K562 (cell line): ENCODE data around the gene CRYZL1. TPM values are rescaled to one million over a fixed set of nuclear protein-coding genes. Genes with fewer than 3 reads are reported as not detected.

ENCODE experiments used
- ARNT ChIP-seq, 2 experiments: fragments of 450-650 bp; IDR thresholded peaks; 2 replicates each; pipeline ENCODE4 v1.6.1; 2016; ENCODE audit warnings: mild to moderate bottlenecking in 1 of 2
- CXXC5 ChIP-seq: fragments of 250-450 bp; sonication (Bioruptor Pico); IDR thresholded peaks from 2 replicates; pipeline ENCODE4 v1.8.0; 2022; ENCODE audit warnings: inconsistent platforms, mild to moderate bottlenecking, moderate library complexity
- EGR1 ChIP-seq: fragments of 450-650 bp; conservative IDR thresholded peaks from 2 replicates; pipeline ENCODE4 v1.6.1; 2017; ENCODE audit warnings: mild to moderate bottlenecking
- ELF2 ChIP-seq: fragments of 250-450 bp; sonication (Bioruptor Pico); IDR thresholded peaks from 2 replicates; pipeline ENCODE4 v1.5.0; 2021; ENCODE audit warnings: mild to moderate bottlenecking
- FOXK2 ChIP-seq, 2 experiments: fragments of 450-650 bp; IDR thresholded peaks in 1 of 2; conservative IDR thresholded peaks in 1 of 2; 2 replicates each; pipeline ENCODE4 v1.6.1; 2016; ENCODE audit warnings: low read depth in 2 of 2, mild to moderate bottlenecking in 1 of 2
- HDAC2 ChIP-seq: fragments of 450-650 bp; IDR thresholded peaks from 2 replicates; pipeline ENCODE4 v1.6.1; 2016; ENCODE audit warnings: mild to moderate bottlenecking
- HMGN3 ChIP-seq: IDR thresholded peaks from 2 replicates; pipeline ENCODE4 v1.6.1; 2011; ENCODE audit warnings: borderline replicate concordance, low read depth, mild to moderate bottlenecking, mixed read lengths, low read length; ENCODE audit not compliant: insufficient read length; ENCODE audit errors: extremely low read depth
- HNRNPH1 ChIP-seq: fragments of 200-400 bp; formaldehyde crosslinking; optimal IDR thresholded peaks from 2 replicates; pipeline ENCODE3; 2017; ENCODE audit warnings: low read depth, mild to moderate bottlenecking, low read length, moderate library complexity
- KDM1A ChIP-seq, 2 experiments: fragments of 450-650 bp; IDR thresholded peaks; 2 replicates each; pipeline ENCODE4 v1.6.1; 2016; ENCODE audit warnings: mild to moderate bottlenecking in 2 of 2
- NRF1 ChIP-seq, 2 experiments: fragments of 450-650 bp; IDR thresholded peaks in 1 of 2; conservative IDR thresholded peaks in 1 of 2; 2 replicates each; pipeline ENCODE4 v1.6.1; 2014; ENCODE audit warnings: mild to moderate bottlenecking in 2 of 2
- PHB2 ChIP-seq: fragments of 450-650 bp; IDR thresholded peaks from 2 replicates; pipeline ENCODE4 v1.6.1; 2017; ENCODE audit warnings: low read depth
- ZFPM2 ChIP-seq: fragments of 250-450 bp; sonication (Bioruptor Pico); IDR thresholded peaks from 2 replicates; pipeline ENCODE4 v1.5.1; 2022; ENCODE audit warnings: mild to moderate bottlenecking
- polyA plus RNA-seq, 8 experiments: library from polyadenylated mRNA; depleted of rRNA in 4 of 8; stranded (reverse) in 5 of 8; unstranded in 3 of 8; fragments of >200 nt; fragmentation: Nextera tagmentation in 2 of 8; fragmentation: Illumina TruSeq in 1 of 8; extraction: Ambion mirVana in 2 of 8; extraction: Trizol in 1 of 8; gene quantifications; 2 replicates each; pipeline versions ENCODE4 v1.2.1 to v1.2.3, GENCODE V29; 2011 to 2014; ENCODE audit warnings: inconsistent platforms in 1 of 8, missing spikeins in 1 of 8
- total RNA-seq, 7 experiments: library from RNA; depleted of rRNA in 6 of 7; stranded (reverse); fragments of >200 nt in 6 of 7; fragmentation: Illumina TruSeq in 2 of 7; extraction: Trizol in 2 of 7; gene quantifications; 2 replicates each; pipeline versions ENCODE4 v1.2.1 to v1.2.3, GENCODE V29; 2011 to 2021; ENCODE audit warnings: low replicate concordance in 1 of 7
- TF ChIP-seq, protein P1 (sequence below): fragments of 200-800 bp; sonication (Bioruptor generic); IDR thresholded peaks from 2 replicates; pipeline ENCODE4 v1.6.1; 2017; ENCODE audit warnings: missing genetic modification characterization, missing compliant biosample characterization
- TF ChIP-seq, protein P2 (sequence below): fragments of 450-650 bp; formaldehyde crosslinking; IDR thresholded peaks from 2 replicates; pipeline ENCODE4 v1.4.0; 2022; ENCODE audit warnings: missing genetic modification characterization
- TF ChIP-seq, protein P3 (sequence below): fragments of 250-450 bp; sonication (Bioruptor Pico); IDR thresholded peaks from 2 replicates; pipeline ENCODE4 v1.5.0; 2021; ENCODE audit warnings: mild to moderate bottlenecking, moderate library complexity
- TF ChIP-seq, protein P4 (sequence below): sonication (generic); formaldehyde crosslinking; IDR thresholded peaks from 2 replicates; pipeline ENCODE4 v1.8.0; 2022; ENCODE audit warnings: mild to moderate bottlenecking, low read depth, missing genetic modification reagents
- TF ChIP-seq, protein P5 (sequence below), 2 experiments: fragments of 450-650 bp; IDR thresholded peaks; 2 replicates each; pipeline ENCODE4 v1.6.1; 2016

The CRYZL1 gene
- total and polyA plus RNA-seq, 9 of the 15 experiments (the other 6 are each of a cell fraction or from before 2014, with no cell fraction given) = 19.9 to 98.2 (median 39.2) TPM

DNA sequence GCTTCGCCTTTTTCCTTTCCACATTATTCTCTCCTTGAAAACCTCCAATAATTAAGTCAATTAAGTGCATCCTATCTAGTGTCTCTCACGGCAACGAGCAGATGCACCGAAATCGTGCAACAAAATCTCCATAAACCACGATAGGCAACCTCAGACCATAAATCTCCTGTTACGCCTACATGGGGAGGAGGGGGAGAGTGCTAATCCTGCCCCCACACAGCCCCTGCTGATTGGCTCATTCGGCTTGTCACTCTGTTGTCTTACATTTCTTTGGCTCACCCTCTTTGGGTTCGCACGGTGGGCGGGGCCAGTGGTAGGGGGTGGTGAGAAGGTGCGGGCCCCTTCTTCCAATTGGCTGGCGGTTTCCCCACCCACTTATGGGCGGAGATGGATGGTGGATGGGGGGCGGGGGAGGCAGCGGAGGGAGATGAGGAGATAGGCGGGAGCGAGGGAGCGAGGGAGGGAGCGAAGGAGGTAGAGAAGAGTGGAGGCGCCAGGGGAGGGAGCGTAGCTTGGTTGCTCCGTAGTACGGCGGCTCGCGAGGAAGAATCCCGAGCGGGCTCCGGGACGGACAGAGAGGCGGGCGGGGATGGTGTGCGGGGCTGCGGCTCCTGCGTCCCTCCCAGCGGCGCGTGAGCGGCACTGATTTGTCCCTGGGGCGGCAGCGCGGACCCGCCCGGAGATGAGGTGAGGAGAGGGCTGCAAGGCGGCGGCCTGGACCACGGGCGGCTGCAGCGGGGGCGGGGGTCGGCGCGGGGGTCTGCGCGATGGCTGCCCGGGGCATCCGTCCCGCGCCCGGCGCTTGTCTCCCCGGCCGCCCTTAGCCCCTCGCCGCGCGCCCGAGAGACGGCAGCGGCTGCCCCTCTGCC lies 720 bp upstream of the CRYZL1 start, which contains the start of gene ITSN1 (continued):
- TF ChIP-seq, protein P1, sequence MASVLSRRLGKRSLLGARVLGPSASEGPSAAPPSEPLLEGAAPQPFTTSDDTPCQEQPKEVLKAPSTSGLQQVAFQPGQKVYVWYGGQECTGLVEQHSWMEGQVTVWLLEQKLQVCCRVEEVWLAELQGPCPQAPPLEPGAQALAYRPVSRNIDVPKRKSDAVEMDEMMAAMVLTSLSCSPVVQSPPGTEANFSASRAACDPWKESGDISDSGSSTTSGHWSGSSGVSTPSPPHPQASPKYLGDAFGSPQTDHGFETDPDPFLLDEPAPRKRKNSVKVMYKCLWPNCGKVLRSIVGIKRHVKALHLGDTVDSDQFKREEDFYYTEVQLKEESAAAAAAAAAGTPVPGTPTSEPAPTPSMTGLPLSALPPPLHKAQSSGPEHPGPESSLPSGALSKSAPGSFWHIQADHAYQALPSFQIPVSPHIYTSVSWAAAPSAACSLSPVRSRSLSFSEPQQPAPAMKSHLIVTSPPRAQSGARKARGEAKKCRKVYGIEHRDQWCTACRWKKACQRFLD = 0 out of 2 replicates have a peak, but pooled peaks have one; percentile 64
- no peak for TF ChIP-seq PHB2
- peak; percentile 72 for TF ChIP-seq CXXC5 (CRISPR knock-in tag)
- TF ChIP-seq, protein P2, sequence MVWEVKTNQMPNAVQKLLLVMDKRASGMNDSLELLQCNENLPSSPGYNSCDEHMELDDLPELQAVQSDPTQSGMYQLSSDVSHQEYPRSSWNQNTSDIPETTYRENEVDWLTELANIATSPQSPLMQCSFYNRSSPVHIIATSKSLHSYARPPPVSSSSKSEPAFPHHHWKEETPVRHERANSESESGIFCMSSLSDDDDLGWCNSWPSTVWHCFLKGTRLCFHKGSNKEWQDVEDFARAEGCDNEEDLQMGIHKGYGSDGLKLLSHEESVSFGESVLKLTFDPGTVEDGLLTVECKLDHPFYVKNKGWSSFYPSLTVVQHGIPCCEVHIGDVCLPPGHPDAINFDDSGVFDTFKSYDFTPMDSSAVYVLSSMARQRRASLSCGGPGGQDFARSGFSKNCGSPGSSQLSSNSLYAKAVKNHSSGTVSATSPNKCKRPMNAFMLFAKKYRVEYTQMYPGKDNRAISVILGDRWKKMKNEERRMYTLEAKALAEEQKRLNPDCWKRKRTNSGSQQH (CRISPR knock-in tag) = peak; percentile 66; the same call in 1 of the 2 replicates
- TF ChIP-seq ARNT (IDR thresholded peaks at IDR 0.05) = peak in 1 of 2 experiments; percentile 83; a peak in 2 of 4 replicates
- TF ChIP-seq EGR1 = peak; percentile 89
- TF ChIP-seq, protein P3, sequence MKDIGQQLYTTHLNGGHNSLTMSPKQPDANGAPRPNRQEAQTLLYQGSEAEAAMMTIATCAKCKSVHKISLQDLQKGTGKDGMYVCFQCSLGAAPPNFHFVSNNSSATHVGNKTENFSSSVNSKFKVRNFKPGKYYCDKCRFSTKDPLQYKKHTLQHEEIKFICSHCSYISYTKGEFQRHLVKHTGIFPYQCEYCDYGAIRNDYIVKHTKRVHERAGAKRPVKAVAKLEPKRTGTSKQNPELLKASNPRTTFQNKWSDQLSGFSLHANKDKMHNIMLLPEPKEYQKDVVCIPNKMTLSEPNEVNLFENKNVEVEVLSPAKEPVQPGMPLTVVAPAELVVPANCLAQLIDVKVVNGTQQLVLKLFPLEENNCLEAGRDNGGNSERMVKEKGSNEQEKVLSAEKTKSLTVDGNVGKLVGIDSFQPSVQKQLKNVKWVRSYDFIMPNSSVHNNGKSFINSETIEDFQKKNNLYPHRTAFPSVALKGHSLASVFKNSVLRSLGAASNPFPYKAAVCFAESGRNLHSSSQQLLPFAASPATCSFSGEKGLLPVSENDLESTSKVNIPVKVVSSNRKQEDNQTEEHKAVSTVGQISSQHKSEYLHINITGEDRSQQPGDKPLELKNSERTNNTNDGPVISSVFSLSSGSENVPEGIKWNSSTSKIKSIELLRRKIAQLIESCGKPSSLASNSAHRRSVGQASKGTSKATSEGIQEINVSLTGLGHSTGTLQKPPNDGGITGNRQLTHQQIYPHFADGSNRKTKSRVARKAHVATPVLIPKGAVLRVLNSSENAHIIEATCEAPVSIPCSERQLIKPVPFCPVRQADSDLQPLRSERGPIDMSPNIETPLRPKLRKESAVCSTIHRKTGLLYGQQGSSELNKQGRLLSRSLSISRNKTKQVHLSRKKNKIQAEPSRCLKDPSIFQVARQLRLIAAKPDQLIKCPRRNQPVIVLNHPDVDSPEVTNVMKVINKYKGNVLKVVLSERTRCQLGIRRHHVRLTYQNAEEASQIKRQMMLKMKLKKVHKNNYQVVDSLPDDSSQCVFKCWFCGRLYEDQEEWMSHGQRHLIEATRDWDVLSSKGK = no peak
- TF ChIP-seq HMGN3 = peak; percentile 78
- no peak for TF ChIP-seq ZFPM2 (CRISPR knock-in tag)
- TF ChIP-seq, protein P4, sequence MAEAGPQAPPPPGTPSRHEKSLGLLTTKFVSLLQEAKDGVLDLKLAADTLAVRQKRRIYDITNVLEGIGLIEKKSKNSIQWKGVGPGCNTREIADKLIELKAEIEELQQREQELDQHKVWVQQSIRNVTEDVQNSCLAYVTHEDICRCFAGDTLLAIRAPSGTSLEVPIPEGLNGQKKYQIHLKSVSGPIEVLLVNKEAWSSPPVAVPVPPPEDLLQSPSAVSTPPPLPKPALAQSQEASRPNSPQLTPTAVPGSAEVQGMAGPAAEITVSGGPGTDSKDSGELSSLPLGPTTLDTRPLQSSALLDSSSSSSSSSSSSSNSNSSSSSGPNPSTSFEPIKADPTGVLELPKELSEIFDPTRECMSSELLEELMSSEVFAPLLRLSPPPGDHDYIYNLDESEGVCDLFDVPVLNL (CRISPR knock-in tag) = no peak
- TF ChIP-seq HDAC2 = peak; percentile 94
- peak; percentile 97 for TF ChIP-seq KDM1A (IDR thresholded peaks at IDR 0.05)
- no peak for TF ChIP-seq HNRNPH1
- peak; percentile 44; the same call in 1 of the 2 replicates for TF ChIP-seq ELF2 (CRISPR knock-in tag)
- peak; percentile 56 to 67; a peak in 2 of 4 replicates for TF ChIP-seq FOXK2 (conservative IDR thresholded peaks at IDR 0.05 in 1 of 2, IDR thresholded peaks at IDR 0.05 in 1 of 2; ENCODE audit: low read depth in 2 of 2)
- peak; percentile 18 to 42; a peak in 3 of 4 replicates for TF ChIP-seq NRF1 (conservative IDR thresholded peaks at IDR 0.05 in 1 of 2, IDR thresholded peaks at IDR 0.05 in 1 of 2)
- TF ChIP-seq, protein P5, sequence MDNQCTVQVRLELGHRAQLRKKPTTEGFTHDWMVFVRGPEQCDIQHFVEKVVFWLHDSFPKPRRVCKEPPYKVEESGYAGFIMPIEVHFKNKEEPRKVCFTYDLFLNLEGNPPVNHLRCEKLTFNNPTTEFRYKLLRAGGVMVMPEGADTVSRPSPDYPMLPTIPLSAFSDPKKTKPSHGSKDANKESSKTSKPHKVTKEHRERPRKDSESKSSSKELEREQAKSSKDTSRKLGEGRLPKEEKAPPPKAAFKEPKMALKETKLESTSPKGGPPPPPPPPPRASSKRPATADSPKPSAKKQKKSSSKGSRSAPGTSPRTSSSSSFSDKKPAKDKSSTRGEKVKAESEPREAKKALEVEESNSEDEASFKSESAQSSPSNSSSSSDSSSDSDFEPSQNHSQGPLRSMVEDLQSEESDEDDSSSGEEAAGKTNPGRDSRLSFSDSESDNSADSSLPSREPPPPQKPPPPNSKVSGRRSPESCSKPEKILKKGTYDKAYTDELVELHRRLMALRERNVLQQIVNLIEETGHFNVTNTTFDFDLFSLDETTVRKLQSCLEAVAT (IDR thresholded peaks at IDR 0.05) = peak; percentile 20 to 53; a peak in 2 of 4 replicates
